ENCODE measurements around the gene FAF1. TPM values are rescaled to one million over a fixed set of nuclear protein-coding genes. Genes with fewer than 3 reads are reported as not detected.
"Not testable (repeated sequence)": the region's sequence is repeated elsewhere in the genome, so short reads cannot be mapped to it uniquely, and the experiment has no call there.

FAF1 gene
- total RNA-seq, 1 donor from 2014 or later: 47.3 TPM

DNA sequence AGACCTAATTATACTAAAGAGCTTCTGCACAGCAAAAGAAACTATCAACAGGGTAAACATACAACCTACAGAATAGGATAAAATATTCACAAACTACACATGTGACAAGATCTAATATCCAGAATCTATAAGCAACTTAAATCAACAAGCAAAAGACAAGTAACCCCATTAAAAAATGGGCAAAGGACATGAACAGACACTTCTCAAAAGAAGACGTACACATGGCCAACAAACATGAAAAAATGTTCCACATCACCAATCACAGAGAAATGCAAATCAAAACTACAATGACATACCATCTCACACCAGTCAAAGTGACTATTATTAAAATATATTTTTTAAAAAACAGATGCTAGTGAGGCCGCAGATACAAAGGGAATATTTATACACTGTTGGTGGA lies 99.8 kb downstream of the FAF1 start:
- no peak for DNase-seq (ENCODE audit: low spot score in 2 of 2)
- no peak for FAIRE-seq

DNA sequence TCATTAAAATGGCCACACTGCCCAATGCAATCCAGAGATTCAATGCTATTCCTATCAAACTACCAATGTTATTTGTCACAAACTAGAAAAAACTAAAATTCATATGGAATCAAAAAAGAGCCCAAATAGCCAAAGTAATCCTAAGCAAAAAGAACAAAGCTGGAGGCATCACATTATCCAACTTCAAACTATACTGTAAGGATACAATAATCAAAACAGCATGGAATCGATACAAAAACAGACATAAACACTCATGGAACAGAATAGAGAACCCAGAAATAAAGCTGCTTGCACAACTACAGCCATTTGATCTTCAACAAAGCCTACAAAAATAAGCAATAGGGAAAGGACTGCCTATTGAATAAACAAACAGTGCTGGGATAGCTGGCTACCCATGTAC lies 100.4 kb downstream of the FAF1 start:
- DNase-seq (ENCODE audit: low spot score in 2 of 2) (no peak), FAIRE-seq (no peak)

DNA sequence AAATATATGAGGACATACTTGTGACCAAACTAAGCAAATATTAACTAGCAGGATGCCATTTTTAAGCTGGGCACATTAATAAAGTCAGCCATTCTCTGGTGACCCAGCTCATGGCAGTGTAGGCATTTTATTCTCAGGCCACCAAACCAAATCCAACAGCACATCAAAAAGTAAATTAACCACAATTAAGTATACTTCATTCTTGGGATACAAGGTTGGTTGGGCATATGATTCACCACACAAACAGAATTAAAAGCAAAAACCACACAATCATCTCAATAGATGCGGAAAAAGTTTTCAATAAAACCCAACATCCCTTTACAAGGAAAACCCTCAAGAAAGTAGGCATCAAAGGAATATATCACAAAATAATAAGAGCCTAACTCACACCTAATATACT lies 101.3 kb downstream of the FAF1 start:
- FAIRE-seq (no peak), DNase-seq (ENCODE audit: low spot score in 2 of 2) (no peak)

DNA sequence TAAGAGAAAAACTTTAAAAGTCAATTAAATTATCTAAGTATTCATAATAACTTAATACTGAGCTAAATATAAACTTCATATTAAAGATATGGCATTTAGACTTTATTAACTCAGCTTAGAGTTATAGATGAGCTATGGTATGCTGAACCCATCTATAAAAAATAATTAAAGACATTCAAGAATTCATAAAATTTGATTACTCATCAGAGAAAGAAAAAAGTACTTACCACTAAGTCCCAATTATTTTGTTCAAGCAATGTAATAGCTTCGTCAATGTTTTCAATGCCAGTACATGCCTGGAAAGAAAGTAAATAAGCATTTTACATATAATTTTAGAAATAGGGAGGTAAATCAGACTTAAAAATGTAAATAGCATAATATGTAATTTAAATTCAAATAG lies 102.4 kb downstream of the FAF1 start:
- DNase-seq (ENCODE audit: low spot score in 2 of 2): no peak
- FAIRE-seq: no peak

DNA sequence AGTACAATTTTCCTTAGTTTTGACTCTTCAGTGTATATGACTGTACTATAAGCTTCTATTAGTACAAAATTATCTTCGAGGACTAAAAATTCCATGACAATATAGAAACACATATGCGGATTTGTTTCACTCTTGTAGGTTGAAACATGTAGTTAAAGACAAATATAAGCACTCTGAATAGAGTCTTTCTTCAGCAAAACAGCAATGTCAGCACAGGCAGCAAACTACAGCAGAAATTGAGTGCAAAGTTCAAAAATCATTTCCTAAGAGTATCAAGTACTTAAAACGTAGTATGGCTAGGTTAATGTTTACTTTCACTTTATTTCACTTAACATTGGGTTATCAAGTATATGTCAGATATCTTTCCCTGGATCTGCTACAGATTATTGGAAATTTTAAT lies 106.7 kb downstream of the FAF1 start:
- FAIRE-seq: no peak
- DNase-seq (ENCODE audit: low spot score in 2 of 2): no peak

DNA sequence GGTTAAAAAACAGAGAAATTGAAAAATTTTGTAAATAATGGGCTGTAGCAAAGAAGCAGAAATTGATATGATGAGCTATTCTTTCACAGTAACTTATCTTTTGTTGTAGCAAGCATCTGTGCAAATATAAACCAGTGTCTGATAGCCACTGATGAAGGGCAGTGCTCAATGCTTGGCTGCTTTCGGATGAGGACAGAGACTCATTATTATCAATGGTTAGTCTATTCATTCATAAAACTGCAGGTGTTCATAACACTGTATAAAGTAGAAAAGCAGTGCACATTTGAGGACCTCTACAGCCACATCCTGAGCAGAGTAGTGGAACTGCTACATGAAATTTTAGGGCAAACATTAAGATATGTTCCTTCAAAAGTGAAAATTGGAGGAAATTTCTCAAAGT lies 107.2 kb downstream of the FAF1 start:
- no peak for DNase-seq (ENCODE audit: low spot score in 2 of 2)
- peak; percentile 19 for FAIRE-seq

DNA sequence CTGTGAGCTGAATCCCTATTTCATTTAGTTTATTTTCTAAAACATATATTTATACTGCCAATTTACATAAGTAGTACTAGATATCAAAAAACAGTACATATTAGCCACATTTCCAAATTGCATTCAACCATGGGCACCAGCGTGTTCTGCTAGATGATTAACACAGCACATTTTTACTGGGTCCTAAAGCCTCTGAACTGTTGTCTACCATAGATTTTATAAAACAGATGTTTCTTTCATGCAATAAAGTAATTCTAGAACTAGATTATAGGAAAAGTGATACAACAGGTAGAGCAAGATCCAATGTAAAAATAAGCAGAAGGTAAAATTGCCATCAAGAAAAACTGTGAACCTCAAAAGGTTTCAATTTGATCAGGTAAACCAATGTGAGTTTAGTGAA lies 108.6 kb downstream of the FAF1 start:
- DNase-seq (ENCODE audit: low spot score in 2 of 2) (no peak), FAIRE-seq (no peak)

DNA sequence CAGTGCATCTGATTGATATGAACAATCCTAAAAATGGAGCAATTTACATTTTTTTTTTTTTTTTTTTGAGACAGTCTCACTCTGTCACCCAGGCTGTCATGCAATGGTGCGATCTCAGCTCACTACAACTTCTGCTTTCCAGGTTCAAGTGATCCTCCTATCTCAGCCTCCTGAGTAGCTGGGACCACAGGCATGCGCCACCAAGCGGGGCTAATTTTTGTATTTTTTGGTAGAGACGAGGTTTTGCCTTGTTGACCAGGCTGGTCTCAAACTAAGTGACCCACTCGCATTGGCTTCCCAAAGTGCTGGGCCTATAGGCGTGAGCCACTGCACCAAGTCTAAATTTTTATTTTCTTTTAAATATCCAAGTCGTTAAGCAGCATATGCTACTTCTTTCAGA lies 109.0 kb downstream of the FAF1 start:
- DNase-seq (ENCODE audit: low spot score in 2 of 2) (no peak), FAIRE-seq (no peak)

DNA sequence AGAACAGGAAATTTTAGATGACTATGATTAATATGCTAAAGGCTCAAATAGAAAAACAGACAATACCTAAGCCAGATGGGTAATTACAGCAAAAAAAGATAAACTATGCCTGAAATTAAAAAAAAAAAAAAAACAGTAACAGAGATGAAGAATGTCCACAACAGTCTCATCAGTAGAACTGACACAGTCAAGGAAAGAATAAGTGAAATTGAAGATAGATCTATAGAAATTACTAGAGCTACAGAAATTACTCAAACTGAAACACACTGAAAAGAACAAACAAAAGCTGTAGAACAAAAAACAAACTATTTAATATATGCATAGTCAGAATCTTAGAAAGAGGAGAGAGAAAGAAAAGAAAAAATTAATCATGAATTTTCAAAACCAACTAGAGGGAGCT lies 112.8 kb downstream of the FAF1 start:
- no peak for DNase-seq (ENCODE audit: low spot score in 2 of 2)
- no peak for FAIRE-seq

DNA sequence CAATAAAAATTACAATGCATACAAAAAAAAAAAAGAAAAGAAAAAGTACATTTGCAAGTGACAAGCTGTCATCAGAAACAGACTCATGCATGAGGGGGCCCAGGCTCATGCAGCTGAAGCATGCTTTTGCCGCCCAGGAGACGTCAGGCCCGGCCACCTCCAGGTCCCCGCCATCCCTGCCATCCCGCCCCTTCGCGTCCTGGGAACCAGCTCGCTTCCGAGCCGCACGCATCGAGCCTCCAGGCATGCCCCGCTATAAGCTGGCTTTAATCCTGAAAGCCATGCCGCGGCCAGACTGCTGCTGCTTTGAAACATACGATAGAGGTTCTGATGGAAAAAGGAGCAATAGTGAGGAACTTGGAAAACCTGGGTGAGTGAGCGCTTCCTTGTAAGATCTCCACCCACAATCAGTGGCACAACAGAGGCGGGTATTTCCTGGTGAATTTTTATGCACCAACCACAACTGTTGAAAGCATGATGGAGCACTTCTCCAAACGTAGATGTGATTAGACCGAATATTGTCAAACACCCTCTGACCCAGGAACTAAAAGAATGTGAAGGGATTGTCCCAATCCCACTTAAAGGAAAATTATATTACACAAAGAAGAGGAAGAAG lies 113.7 kb downstream of the FAF1 start:
- FAIRE-seq (no peak), DNase-seq (ENCODE audit: low spot score in 2 of 2) (no peak)

DNA sequence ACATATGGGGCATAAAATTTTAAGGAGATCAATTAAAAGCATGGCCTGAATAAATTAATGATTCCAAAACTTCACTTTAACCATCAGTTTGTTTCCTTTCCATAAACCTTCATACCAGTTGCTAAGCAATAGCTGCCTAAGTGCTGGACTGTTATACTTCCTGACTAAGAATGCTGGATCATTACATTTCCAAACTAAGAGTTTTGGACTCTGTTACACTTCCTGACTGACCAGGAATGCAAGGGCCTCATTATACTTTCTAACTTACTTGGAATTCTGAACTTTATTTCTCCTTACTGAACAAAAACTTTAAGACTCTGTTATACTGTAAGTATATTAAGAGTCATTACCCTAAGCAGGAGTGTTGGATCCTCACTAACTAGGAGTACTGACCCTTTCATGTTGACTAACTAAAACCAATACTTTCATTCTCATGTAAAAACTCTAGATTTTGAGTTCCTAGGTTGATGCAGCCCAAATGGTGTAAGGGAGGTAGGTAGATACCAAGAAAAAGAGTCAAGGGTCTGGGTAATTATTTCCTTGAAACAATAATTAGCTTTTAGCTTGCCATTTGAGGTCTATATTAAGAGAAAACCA lies 118.2 kb downstream of the FAF1 start:
- FAIRE-seq (no peak), DNase-seq (ENCODE audit: low spot score in 2 of 2) (no peak)

DNA sequence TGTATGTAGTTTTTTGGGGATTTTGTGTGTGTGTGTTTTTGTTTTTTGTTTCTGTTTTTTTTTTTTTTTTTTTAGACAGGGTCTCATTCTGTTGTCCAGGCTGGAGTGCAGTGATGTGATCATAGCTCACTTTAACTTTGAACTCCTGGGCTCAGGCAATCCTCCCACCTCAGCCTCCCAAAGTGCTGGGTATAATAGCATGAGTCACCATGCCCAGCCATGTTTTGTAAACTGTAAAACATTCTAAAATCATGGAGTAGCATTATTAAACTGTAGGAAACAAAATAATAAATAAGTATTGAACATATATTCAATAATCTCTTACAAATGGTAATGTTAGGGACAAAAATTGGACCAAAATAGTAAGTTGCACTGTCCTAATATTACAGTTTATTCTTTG lies 124.0 kb downstream of the FAF1 start:
- FAIRE-seq (no peak), DNase-seq (ENCODE audit: low spot score in 2 of 2) (no peak)

DNA sequence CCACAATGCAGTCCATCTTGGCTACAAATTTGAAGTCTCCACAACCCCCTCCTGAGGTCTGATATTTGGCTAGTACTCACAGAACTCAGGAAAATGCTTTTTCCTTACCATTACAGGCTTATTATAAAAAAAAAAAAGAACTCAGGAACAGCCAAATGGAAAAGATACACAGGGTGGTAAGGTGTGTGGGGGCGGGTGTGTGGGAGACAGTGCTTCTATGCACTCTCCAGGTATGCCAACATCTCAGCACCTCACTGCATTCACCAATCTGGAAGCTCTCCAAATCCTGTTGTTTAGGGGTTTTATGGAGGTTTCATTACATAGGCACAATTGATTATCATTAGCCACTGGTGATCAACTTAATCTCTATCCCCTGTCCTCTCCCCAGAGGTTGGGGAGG lies 126.9 kb downstream of the FAF1 start:
- FAIRE-seq (no peak), DNase-seq (ENCODE audit: low spot score in 2 of 2) (no peak)

DNA sequence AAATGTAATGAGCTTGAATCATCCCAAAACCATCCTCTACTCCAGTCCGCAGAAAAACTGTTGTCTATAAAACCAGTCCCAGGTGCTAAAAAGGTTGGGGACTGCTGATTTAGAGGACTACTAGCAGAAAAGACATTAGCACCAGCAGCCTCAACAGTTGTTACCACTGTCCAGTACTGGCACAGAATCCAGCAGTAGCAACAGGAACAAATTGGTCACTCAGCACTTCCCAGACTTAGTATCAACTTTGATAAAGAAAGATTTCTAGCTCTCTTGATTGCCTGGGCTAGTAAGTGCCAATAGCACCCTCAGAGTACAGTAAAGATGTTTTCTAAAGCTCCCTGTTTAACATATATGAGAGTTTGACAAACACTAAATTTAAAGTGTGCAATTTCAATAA lies 127.9 kb downstream of the FAF1 start:
- DNase-seq (ENCODE audit: low spot score in 2 of 2) (no peak), FAIRE-seq (no peak)

DNA sequence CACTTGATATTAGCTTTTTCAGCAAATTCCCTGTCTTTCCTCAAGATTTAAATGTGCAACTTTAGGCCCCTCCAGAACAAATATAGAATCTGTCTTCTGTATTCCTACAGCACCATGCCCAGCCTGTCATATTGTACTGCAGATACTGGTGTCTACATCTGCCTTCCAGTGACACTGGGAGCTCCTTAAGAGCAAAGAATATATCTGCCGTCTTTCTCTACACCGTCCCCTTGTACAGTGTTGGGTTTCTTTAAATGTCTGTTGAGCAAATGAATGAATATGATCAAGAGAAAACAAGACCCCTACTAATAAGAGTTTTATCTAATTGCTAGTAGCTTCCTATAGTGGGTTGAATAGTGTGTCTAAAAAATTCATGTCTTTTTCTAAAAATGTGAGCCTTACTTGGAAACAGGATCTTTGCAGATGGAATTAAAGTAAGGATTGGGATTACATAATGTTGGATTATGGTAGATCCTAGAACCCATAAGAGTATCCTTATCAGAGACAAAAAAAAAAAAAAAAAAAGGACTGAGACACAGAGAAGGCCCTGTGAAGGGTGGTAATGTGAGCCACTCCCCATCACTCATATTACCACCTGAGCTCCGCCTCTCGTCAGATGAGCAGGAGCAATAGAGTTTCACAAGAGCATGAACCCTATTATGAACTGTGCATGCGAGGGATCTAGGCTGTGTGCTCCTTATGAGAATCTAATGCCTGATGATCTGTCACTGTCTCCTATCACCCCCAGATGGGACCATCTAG lies 128.6 kb downstream of the FAF1 start:
- FAIRE-seq (no peak), DNase-seq (ENCODE audit: low spot score in 2 of 2) (no peak)

DNA sequence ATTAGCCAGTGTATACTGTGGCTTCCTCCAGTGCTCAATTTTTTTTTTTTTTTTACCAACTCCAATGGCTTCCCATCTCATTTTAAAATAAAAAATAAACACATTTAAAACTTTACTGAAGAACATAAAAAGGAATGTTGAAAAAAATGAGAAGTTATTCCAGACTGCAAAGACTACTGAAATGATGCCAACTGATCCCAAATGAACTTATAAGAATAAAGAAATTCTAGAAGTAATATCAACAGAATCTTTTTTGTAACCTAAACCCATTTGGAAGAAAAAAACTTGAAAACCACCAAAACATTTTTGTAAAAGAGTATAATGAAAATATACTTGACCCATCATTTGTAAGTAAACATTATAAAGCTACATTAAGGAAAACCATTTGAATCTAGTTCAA lies 129.4 kb downstream of the FAF1 start:
- DNase-seq (ENCODE audit: low spot score in 2 of 2) (no peak), FAIRE-seq (no peak)

DNA sequence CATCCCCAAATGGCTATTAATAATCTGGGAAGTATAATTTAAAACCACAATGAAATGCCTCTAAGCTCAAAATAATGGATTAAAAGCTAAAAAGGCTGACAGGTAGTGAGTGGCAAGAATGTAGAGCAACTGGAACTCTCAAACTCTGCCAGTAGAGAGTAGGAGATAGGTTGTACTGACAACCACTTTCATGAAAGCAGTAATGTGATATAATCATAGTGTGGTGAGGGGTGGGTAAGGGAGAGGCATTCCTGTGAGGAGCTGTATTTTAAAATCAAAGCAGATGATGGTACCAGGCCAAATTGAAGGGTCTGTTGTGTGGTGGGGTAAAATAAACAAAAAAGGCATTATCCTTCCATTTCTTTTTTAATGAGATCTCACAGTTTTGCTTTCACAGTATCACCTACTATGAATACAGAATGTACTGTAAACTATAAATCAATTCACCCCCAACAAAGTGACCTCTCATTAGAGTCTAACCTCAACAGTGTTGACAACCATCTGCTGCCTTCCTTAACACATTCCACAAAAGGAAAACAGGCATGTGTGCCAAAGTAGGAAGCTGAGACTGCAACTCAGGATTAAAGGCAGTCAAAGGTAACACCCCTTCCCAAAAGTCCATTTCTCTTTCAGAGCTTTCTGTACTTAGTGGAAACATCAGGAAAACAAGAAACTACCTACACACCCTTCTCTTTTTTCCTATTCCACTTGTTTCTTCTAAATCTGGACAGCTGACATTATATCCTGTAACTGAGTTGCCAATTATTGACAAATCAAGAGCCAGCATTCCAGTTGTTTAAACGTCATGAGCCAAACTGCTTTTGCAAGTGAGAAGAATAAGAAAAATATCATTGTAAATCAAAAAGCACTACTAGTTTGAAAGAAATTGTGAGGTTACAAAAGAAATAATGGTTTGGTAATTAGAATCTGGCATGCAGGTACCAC lies 130.8 kb downstream of the FAF1 start:
- FAIRE-seq (no peak), DNase-seq (ENCODE audit: low spot score in 2 of 2) (no peak)

DNA sequence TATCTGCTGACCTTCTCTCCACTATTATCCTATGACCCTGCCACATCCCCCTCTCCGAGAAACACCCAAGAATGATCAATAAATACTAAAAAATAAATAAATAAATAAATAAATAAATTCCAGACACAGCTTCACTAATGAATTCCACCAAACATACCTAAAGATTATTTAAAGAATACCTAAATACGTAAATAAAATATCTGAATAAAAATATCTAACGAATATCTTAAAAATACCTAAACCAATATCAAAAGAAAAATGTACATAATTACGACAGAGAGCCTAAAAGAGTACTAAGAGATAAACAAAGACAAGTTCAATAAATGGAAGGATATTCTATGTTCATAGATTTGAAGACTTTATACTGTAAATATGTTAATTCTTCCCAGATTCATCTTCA lies 132.5 kb downstream of the FAF1 start:
- DNase-seq (ENCODE audit: low spot score in 2 of 2): no peak
- peak; percentile 52 for FAIRE-seq

DNA sequence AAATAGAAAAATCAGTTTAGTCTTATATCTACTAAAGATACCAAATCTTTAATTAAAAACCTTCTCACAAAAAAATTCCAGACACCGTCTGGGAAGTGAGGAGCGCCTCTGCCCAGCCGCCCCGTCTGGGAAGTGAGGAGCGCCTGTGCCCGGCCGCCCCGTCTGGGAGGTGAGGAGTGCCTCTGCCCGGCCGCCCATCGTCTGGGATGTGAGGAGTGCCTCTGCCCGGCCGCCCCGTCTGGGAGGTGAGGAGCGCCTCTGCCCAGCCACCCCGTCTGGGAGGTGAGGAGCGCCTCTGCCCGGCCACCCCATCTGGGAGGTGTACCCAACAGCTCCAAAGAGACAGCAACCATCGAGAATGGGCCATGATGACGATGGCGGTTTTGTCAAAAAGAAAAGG lies 133.3 kb downstream of the FAF1 start:
- FAIRE-seq; DNase-seq (ENCODE audit: low spot score in 2 of 2): not testable (repeated sequence)

DNA sequence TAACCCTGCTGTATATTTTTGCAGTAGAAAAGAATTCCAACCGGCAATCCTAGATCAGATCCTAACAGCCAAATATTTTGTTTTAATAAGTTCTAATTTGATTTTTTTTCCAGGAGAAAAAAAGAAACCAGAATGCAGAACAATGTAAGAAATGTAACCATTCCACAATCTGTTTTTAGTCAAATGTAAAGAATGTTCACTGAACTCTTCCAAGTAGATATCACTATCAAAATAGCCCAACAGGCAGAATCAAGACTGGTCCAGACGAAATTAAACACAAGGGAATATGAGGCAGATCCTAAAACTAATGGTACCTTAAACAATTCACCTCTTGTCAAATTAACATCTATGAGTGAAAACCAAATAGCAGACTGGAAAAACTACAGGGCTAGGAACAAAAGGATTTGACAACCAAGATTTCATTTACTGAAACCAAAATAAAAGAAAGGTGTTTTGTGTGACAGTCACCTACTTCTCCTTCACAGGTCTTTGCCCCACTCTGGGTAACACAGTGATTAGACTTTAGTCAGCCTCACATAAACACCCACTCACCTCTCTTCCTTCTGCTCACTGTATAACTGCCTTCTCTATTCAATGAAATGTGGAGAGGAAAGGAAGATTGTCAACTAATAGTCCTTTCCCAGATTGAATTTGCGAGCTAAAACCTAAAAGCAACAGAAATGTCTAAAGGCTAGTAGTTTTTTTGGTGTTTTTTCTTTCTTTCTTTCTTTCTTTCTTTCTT lies 137.9 kb downstream of the FAF1 start:
- FAIRE-seq: no peak
- peak in 1 of 2 donors; percentile 7 for DNase-seq (ENCODE audit: low spot score in 2 of 2)

Data from frontal cortex (tissue), 4 donors.